Raji (cell line): ENCODE data around the gene DLG2.

Experiments
- POLR2A ChIP-seq: IDR thresholded peaks from 2 replicates; pipeline ENCODE4 v1.6.1; 2011; ENCODE audit warnings: low read depth, low read length, control low read depth; ENCODE audit not compliant: insufficient read depth

DLG2 gene

DNA sequence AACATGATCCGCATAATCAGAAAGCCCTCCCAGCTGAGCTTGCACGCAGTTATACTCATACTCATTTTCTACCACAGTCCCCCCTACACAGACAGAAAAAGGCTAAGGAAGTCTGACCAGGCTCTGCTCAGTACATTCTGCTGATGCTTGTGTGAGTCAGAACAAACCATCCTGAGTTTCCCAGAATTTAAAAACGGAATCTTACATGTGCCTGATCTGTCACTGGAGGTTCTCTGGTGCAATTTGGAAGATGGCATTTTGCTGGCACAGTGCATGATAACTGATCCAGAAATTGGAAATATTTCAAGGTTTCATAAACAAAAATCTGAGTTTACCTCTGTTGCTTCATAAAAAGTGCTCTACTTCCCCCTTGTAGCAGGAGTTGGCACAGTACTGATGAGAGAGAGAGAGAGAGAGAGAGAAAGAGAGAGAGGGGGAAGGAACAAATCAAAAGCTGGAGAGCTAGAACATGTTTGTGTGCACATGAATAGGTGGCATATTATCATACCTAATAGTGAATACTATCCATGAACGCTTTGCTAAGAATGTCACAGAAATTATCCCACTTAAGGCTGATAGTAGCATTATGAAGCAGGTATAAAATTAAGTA, 1085.3 kb downstream of the DLG2 start:
- TF ChIP-seq POLR2A = no peak

- TF ChIP-seq POLR2A = no peak
Observed at GRCh38 chr11:84536456-84536855, 1090.7 kb downstream of the DLG2 start.

GRCh38 chr11:84532364-84532763, 1094.8 kb downstream of the DLG2 start:
- no peak for TF ChIP-seq POLR2A

DNA sequence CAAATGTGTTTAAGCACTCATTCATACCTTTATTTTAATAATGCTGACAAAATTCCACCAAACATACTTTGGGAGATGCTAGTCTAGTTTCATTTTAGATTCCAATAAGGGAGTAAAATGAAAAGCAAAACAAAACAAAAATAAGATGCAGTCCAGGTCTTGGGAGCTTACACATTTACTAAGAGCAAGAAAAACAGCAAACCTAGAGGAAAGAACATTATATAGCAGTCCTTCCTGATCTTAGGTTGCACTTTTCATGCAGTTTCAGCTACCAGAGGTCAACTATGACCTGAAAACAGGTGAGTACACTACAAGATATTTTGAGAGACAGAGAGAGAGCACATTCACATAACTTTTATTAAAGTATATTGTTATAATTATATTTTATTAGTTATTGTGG, 1100.9 kb downstream of the DLG2 start:
- TF ChIP-seq POLR2A = no peak

- TF ChIP-seq POLR2A = no peak
Observed at GRCh38 chr11:84524422-84525051, 1102.6 kb downstream of the DLG2 start.

- TF ChIP-seq POLR2A = no peak
Observed at GRCh38 chr11:84522331-84522730, 1104.8 kb downstream of the DLG2 start.

DNA sequence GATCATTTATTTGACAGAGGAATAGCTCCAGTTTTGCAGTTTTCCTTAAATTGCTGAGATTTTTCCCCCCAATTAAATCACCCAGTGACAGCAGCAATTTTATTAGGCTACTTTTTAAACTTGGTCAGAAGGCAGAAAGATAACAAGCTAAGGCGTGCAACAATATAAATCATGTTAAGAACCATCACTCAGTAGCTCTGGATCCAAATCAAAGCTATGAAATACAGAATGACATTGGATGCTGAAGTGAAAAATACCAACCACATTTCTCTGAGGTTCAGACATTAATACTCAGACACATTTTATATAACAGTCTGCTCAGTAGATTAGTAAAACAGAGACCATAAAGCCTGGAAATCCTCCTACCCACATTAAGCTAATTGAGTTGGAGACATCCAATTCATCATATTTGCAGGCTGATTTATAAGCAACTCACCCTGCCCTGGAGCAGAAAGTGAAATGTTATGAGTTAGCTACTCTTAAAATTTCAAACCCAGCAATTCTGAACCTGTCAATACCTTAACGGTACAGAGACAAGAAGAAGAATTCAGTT, 1108.4 kb downstream of the DLG2 start:
- no peak for TF ChIP-seq POLR2A

GRCh38 chr11:84514436-84514835, 1112.7 kb downstream of the DLG2 start:
- no peak for TF ChIP-seq POLR2A

GRCh38 chr11:84503503-84503902, 1123.6 kb downstream of the DLG2 start:
- TF ChIP-seq POLR2A = no peak

GRCh38 chr11:84501750-84502149, 1125.4 kb downstream of the DLG2 start:
- TF ChIP-seq POLR2A = no peak

DNA sequence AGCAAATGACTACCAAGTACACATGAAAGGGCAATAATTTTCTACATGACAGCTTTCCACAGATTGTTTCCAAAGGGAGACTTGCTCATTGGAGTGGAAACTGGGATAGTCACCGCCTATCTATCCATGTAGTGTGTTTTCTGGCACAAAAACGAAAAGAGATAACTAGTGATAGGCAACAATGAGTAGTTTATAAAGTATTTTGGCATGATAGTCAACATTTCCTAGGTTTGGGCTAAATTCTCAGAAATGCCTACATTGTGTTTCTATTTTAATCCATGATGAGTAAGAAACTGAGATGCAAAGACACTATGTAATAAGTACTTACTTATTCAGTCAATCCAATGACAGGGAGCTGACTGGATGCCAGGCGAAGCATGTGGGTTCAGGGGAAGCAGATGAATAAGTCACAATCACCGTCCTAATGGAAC, 1129.1 kb downstream of the DLG2 start:
- TF ChIP-seq POLR2A = no peak

- TF ChIP-seq POLR2A = no peak
Observed at GRCh38 chr11:84497181-84497580, 1130.0 kb downstream of the DLG2 start.

DNA sequence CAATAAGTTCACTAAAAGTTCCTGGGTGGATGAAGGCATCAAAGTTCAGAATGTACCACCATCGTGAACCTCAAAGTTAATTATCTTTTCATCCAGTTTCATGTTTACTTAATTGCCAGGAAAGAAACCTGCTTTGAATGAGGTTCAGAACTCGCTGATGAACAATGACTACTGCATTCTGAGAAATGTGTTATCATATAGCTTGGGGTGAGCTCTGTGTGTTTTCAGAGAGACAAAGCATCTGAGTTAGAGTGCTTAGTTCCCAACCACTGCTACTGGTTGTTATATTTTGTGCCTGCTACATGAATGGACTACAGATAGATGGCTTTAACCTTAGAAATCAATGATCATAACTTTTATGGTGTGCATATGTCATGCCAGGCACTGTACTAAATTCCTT, 1131.0 kb downstream of the DLG2 start:
- TF ChIP-seq POLR2A = no peak

DNA sequence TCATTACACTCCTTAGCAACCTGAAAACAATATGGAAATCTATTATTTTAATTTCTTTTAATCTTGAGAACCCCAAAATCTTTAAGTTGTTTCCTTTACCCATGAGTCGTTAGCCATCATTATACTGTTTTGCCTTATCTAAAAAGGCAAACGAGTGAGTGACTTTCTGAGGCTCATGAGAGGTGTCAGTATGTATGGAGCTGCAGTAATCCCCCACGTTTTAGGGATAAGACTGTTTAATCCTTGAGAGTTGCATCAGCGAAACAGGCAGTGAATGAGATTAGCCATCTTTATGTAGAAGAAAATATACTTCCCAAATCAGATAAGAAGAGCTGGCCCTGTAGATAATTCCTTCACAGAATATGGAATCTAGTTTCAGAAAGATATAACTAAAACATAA, 1147.0 kb downstream of the DLG2 start:
- no peak for TF ChIP-seq POLR2A

GRCh38 chr11:84476581-84476980, 1150.6 kb downstream of the DLG2 start:
- TF ChIP-seq POLR2A = no peak

DNA sequence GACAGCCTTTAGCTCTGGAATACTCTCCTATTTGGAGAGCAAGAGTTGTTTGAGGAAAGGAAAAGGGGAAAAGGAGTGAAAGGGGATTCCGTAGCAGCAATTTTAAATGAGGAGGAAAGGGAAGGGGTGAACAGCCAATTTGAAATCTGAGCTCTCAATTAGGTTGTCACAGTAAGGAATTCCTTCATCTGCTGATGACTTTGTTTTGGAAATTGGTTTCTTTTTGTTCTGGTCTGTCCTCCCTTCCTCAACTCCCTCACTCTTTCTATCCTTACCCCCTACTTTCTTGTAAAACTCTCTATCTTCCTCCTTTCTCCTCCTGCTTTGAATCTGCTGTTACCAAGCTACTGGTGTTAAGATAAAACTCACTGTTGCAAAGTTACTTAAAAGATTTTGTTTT, 1155.6 kb downstream of the DLG2 start:
- no peak for TF ChIP-seq POLR2A

GRCh38 chr11:84468235-84468634, 1158.9 kb downstream of the DLG2 start:
- no peak for TF ChIP-seq POLR2A
